MM.1S (cell line): Measurements from ENCODE around the gene NDUFS2.

Source experiments
- CTCF ChIP-seq: fragments of 300-600 bp; sonication (generic); IDR thresholded peaks from 2 replicates; pipeline ENCODE4 v1.5.1; 2016; ENCODE audit warnings: antibody characterized with exemption, low read length, mixed read lengths
- EZH2phosphoT487 ChIP-seq: fragments of 300-600 bp; sonication (generic); IDR thresholded peaks from 2 replicates; pipeline ENCODE4 v1.6.1; 2018; ENCODE audit warnings: antibody characterized with exemption, low read length

GRCh38 chr1:161220002-161220401 is 17.8 kb downstream of the NDUFS2 start:
- TF ChIP-seq CTCF (no peak), EZH2phosphoT487 (no peak)
